Measurements from ENCODE around the gene ERBB4.
"Not testable (repeated sequence)": the region's sequence is repeated elsewhere in the genome, so short reads cannot be mapped to it uniquely, and the experiment has no call there.

The ERBB4 gene

DNA sequence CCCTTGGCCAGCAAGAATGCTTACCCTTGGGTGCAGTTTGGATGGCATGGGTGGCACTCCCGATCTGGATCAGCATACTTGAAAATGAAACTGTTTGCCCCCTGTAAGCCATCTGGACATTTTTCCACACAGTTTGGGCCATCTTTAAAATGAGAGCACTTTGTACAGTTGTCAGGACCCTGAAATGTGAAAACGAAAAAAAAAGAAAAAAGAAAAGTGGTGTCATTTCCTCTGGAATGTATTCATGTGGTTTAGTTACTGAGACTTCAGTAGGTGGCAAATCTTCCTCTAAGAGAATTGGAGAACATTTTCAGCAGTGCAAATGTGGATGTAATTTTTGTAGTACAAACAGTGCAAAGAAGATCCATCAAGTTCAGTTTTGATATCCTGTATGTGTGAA is 873.3 kb downstream of the ERBB4 start:
- DNase-seq = no peak

- no peak for DNase-seq
These were observed 874.3 kb downstream of the ERBB4 start for GRCh38 chr2:211664321-211664720.

DNA sequence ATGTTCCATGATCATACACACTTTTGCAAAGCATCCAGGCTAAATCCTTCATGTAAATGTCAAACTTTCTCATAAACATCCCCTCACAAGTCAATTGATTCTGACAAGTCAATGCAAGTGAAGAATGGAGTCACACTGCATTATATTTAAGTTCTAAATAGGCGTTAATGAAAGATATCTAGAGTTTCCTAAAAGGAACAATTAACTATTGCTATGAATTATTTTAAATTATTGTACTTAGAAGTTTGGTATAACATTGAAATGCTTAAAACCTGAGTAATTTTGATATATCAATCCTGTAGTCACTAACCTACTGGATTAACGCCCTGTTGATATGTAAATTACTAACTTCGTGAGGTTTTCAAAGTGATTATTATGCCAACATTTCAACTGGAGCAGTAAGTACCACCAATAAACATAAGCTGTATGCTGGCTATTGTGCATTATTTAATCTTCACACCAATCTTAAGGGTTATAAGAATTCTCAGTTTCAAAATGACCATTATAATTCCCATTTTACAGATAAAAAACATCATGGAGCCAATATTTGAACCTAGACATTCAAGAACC is 884.3 kb downstream of the ERBB4 start:
- no peak for DNase-seq

DNA sequence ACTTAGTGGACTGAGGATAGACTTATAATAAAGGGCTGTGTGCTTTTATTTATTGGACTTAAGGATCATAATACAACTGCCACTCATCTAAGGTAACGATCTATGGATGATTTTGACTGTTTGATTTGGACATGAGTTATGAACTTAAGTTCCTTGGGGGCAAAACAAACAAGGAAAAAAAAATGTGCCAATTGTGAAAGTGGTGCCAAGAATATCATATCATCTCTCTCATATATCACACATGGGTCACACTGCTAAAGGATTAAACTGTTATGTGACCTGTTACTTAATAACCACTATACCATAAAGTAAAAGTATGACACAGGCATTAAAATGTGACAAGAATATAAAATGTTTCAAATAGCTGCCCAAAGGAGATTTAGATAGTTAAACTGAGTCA is 886.3 kb downstream of the ERBB4 start:
- no peak for DNase-seq

- DNase-seq = no peak
These were observed 889.3 kb downstream of the ERBB4 start for GRCh38 chr2:211649331-211649730.

DNA sequence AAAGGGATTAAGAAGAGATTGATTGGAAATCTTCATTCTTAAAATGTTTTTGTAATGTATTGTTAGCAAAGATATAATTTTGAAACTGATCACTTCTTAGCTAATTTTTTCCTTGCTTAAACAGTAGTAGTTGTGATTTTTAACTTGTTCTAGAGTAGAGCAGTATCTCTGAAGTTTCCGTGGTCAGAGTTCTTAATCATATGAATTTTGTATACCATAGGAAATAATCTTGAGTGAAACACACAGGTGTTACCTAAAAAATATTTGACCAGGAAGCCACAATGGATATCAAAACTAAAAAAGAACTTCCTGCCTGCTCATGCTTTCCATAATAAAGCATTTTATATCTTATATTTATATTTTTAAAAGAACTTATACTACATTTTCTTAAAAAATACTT is 907.1 kb downstream of the ERBB4 start:
- no peak for DNase-seq

DNA sequence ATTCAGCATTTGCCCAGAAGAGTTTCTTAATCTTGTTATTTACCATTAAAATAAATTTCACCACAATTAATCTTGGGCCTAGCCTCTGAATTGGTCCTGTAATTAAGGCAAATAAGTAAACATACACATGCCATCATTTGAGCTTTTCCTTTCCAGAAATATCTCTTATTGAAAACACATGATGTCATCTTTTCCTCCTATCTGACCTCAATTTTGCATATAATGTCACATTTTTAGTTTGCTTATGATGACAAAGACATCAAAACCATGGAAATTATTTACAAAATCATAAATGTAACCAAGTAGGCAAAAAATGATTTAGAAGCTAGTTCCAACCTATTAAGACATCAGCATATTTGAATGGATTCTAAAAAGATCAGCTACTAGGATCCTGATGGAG is 915.5 kb downstream of the ERBB4 start:
- no peak for DNase-seq

DNA sequence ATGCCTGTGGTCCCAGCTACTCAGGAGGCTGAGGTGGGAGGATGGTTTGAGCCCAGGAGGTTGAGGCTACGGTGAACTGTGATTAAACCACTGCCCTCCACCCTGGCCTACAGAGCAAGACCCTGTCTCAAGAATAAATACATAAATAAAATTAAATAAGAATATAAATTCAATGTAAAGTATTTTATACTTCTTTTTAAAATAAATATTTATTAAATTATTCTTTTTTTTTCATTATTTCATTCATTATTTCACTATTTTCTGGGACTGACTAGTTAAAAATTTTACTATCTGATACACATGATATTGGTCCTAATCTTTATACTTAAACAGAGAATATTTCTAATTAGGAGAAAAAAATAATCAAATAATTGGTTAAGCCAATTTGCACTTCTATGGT is 917.6 kb downstream of the ERBB4 start:
- DNase-seq = no peak

DNA sequence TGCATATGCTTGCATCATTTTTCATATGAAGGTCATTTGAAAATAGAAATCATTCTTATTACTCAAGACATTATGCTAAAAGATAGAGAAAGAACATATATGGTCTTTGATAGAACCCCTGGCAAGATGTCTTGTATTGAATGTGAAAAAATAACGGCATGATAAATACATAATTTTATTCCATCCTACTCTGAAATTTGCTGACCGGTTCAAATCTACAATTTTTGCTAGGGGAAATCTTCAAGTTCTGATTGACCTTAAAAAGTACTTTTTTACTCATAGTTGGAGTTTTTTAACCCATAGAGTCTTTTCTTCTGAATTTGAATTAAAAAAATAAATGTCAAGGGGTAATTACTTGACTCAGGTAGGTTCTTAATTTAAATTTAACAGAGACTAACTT is 920.8 kb downstream of the ERBB4 start:
- DNase-seq = no peak

DNA sequence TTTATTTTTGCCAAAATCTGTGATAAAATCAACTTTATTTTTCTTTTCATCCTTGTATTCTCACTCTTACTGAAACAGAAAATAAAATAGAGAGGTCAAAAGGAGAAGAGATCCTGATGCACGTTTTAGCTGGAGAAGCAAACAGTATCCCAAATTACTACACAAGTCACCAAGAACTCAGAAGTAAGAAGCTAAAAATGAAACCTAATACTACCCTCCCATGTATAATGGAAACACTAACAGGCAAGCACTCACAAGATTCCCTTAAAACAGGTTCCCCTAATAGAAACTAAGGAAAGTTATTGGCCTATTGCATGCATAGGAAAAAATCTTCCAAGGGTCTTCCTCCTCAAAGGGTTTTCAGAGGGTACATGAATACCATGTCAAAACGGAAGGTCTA is 927.0 kb downstream of the ERBB4 start:
- no peak for DNase-seq

DNA sequence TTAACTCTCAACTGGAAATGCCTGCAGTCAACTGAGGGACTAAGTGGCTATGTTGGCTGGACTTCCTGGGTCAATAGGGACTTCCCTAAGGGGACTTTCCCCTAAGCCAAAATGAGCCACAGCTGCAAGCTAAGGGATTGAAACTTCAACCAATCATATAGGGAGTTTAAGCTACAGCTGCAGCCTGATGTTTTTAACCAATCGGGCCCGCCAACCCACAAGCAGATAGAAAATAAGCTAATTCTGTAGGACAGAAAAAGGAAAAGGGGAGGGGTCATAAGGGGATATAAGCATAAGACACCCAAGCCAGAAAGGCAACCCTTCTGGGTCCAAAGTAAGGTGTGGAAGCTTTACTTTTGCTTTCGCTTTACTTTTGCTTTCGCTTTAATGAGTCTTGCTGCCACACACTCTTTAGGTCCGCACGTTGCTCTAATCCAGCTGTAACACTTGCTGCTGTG is 927.5 kb downstream of the ERBB4 start:
- DNase-seq = peak in 1 of 2 donors; percentile 39

GRCh38 chr2:211609127-211609526 is 929.5 kb downstream of the ERBB4 start:
- DNase-seq = no peak

DNA sequence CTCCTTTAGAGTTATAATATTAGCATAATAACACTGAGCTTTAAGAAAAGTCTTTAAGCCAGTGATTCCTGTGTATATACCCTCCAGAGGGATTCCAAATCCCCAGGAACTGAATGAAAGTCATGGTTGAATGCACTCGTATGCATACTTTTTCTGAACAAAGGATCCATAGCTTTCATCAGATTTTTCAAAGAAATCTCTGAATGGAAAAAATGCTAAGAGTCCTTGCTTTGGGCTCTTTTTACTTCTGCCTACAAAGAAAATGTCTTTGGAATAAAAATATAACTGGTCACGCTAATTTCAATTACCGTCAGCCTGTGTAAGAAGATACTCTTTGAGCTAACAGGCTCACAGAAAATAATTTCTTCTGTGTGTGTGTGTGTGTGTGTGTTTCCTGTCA is 939.5 kb downstream of the ERBB4 start:
- DNase-seq = no peak

DNA sequence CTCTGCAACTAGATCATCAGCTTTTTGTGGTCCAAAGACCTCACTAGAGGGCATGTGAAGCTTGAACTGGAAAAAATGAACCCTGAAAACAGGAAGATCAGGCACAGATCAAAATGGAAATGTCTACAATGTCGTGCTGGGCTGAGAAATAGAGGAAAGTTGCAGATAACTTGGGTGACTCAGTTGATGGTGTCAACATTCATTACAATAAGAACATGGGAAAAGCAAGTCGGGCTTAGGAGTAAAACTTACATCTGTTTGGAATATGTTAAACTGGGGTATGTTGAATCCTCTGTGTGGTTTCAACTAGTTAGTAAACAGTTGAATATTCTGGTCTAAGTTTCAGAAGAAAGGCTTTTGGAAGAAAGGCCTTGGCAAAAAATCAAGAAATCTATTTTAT is 940.4 kb downstream of the ERBB4 start:
- DNase-seq = no peak

DNA sequence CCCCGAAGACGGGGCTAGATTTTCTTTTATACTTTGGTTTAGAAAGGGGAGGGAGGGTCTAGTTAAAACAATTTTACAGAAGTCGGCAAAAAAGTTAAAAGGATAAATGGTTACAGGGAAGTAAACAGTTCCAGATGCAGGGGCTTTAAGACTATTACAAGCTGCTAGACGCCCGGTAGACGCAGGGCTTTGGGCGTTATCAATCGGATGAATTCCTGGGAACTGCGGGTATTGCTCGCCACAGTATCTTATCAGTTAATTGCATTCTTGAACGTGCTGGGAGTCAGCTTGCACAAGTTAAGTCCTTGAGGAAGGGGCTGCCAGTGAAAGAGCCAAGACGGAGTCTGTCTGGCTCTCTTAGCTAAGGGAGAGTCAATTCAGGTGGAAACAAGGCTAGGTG is 946.6 kb downstream of the ERBB4 start:
- not testable (repeated sequence) for DNase-seq

GRCh38 chr2:211591426-211591825 is 947.2 kb downstream of the ERBB4 start:
- no peak for DNase-seq

GRCh38 chr2:211568439-211568838 is 970.2 kb downstream of the ERBB4 start:
- DNase-seq = no peak

- DNase-seq = no peak
These were observed 974.2 kb downstream of the ERBB4 start for GRCh38 chr2:211564441-211564840.

DNA sequence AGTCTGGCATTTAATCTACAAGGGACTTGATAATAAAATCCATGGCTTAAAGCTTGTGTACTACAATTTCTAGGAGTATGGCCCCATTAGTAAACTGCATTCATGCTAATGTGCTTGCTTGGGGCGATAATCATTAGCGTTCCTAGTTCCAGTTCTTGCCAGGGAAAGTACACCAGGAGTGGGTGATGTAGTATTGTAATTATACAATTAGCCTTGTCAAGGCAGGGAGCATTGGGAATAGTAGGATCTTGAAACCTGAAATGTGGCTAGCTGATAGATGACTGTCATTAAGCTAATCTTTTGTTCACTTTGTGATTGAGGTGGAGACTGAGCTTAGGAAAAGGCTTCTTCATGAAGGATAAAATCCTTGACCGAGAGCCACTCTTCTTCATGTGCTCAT is 993.0 kb downstream of the ERBB4 start:
- no peak for DNase-seq

- no peak for DNase-seq
These were observed 1004.0 kb downstream of the ERBB4 start for GRCh38 chr2:211534632-211535031.

DNA sequence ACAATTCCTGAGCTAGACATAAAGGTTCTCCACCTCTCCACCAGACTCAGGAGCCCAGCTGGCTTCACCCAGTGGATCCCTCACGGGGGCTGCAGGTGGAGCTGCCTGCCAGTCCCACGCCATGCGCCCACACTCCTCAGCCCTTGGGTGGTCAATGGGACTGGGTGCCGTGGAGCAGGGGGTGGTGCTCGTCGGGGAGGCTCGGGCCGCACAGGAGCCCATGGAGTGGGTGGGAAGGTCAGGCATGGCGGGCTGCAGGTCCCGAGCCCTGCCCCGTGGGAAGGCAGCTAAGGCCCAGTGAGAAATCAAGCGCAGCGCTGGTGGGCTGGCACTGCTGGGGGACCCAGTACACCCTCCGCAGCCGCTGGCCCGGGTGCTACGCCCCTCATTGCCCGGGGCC is 1014.4 kb downstream of the ERBB4 start:
- DNase-seq = not testable (repeated sequence)

GRCh38 chr2:211516537-211516936 is 1022.1 kb downstream of the ERBB4 start:
- DNase-seq = no peak

DNA sequence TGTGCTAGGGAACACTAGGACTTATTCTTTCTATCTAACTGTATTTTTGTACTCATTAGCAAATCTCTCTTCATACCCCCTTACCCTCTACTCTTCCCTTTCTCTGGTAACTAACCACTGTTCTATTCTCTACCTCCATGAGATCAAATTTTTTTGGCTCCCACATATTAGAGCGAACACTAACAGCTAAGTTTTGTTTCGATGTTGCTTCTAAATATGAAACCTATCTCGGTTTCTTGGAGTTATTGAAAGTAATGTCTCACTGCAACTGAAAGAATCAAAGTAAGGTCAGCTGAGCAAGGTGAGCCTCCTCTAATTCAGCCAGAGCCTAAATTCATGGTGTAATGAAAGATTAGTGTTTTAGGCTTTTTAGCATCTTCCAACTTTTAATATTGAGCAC is 1024.6 kb downstream of the ERBB4 start:
- no peak for DNase-seq

DNA sequence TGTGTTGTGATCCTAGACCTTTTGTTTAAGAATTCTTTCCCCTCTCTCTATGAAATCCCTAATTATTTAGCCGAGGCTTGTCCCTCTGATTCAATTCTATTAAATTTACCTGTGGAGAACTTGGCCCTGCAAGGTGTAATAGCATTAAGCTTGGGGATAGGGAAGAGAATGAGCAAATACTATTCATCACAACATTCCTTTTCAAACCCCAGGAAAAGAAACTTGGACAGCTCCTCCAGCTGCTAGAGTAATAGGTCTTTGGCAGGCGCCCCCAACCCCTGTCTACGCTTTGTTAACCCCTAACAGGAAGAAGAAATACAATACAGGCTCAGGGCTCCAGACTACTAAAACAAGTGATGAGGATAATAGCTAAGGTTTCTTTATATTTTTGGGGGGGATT is 1025.2 kb downstream of the ERBB4 start:
- no peak for DNase-seq

DNA sequence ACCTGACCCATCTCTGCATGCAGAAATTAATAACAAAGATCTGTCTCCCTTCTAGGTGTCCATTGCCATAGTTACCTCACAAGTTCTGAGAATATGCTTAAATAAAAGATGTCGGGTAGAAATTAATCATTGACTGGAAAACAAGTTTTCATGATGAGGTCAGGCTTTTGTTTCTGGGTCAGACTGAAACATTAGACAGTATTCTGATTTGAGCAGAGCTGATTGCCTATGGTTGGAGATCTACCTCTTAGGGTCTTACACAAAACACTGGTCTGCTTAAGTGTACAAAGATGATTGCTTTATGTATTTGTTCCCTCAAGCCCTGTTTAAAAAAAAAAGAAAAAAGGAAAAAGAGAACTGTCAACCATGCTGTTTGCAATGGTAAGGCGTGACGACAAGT is 1025.8 kb downstream of the ERBB4 start:
- no peak for DNase-seq

DNA sequence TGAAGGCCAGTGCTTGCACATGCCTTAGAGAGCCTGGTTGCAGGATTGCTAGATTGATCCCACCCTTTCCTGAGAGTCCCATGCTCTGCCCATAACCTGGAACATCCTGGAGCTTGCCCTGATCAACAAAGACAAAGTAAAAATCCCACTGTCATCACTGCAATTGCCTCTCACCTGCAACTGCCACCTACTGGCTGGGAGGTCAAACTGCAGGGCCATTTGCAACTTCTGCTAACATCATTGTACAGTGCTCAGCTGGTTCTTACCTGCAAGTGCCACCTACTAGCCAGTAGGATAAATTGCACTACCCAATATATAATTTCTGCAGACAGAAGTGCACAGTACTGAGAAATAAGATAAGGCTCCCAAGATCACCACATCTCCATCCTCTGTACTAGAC is 1034.7 kb downstream of the ERBB4 start:
- DNase-seq = no peak

All from CD4-positive, alpha-beta T cell treated with Interleukin-4 for 1 hour (primary cell).